Chondrocyte (in vitro differentiated cells): ENCODE measurements around the gene ADRA2C. TPM values are rescaled to one million over a fixed set of nuclear protein-coding genes. Genes with fewer than 3 reads are reported as not detected.

Experiments used
- DNase-seq: peaks from one replicate; pipeline ENCODE4 v3.0.0; 2021; ENCODE audit warnings: mixed read lengths, low spot score
- H3K27ac Mint-ChIP-seq: one replicate; pipeline ENCODE4 v1.8.0; 2021; ENCODE audit warnings: mild to moderate bottlenecking, moderate library complexity, mixed read lengths; ENCODE audit not compliant: unreplicated experiment
- H3K27me3 Mint-ChIP-seq: 2 replicates; pipeline ENCODE4 v1.8.0; 2021; ENCODE audit warnings: low read depth, mixed read lengths
- H3K36me3 Mint-ChIP-seq: 2 replicates; pipeline ENCODE4 v1.8.0; 2021; ENCODE audit warnings: low read depth, mixed read lengths
- H3K4me1 Mint-ChIP-seq: 2 replicates; pipeline ENCODE4 v1.8.0; 2021; ENCODE audit warnings: low read depth, mild to moderate bottlenecking, mixed read lengths
- H3K4me3 Mint-ChIP-seq: one replicate; pipeline ENCODE4 v1.8.0; 2021; ENCODE audit warnings: mild to moderate bottlenecking, moderate library complexity, mixed read lengths; ENCODE audit not compliant: unreplicated experiment
- H3K9me3 Mint-ChIP-seq: 2 replicates; pipeline ENCODE4 v1.8.0; 2021; ENCODE audit warnings: low read depth, mixed read lengths
- CTCF ChIP-seq: fragments of 200-600 bp; sonication (generic); IDR thresholded peaks from 2 replicates; pipeline ENCODE4 v1.5.0; 2021; ENCODE audit warnings: antibody characterized with exemption, mild to moderate bottlenecking, moderate library complexity
- total RNA-seq: library from RNA; stranded (reverse); gene quantifications from 3 replicates; pipeline ENCODE4 v1.2.1, GENCODE V29; 2021

Gene ADRA2C
- total RNA-seq, 1 donor from 2014 or later: 1.6 TPM

- H3K4me1 Mint-ChIP-seq: no peaks in the 10 kb centered on the region
- no peak overlapping the region for H3K27ac Mint-ChIP-seq
- TF ChIP-seq CTCF: no peak
- no peak for DNase-seq
- no peaks in the 10 kb centered on the region for H3K36me3 Mint-ChIP-seq
- H3K27me3 Mint-ChIP-seq: peaks cover 55% of the 10 kb centered on the region
- no peak overlapping the region for H3K4me3 Mint-ChIP-seq
- H3K9me3 Mint-ChIP-seq: no peaks in the 10 kb centered on the region
Measured at GRCh38 chr4:3752022-3752421, 14.2 kb upstream of the ADRA2C start.

GRCh38 chr4:3753726-3754412 is 12.3 kb upstream of the ADRA2C start:
- no peaks in the 10 kb centered on the region for H3K36me3 Mint-ChIP-seq
- no peaks in the 10 kb centered on the region for H3K9me3 Mint-ChIP-seq
- no peak for DNase-seq
- no peak for TF ChIP-seq CTCF
- H3K4me3 Mint-ChIP-seq: no peak overlapping the region
- H3K27me3 Mint-ChIP-seq: peaks cover 36% of the 10 kb centered on the region
- H3K27ac Mint-ChIP-seq: no peak overlapping the region
- no peaks in the 10 kb centered on the region for H3K4me1 Mint-ChIP-seq

GRCh38 chr4:3756343-3757059 is 9.7 kb upstream of the ADRA2C start:
- no peak for TF ChIP-seq CTCF
- Mint-ChIP-seq H3K27me3 (peaks cover 25% of the 10 kb centered on the region), H3K36me3 (no peaks in the 10 kb centered on the region), H3K9me3 (no peaks in the 10 kb centered on the region), H3K27ac (no peak overlapping the region), H3K4me1 (no peaks in the 10 kb centered on the region), H3K4me3 (no peak overlapping the region)
- no peak for DNase-seq

GRCh38 chr4:3759236-3759635 is 6.9 kb upstream of the ADRA2C start:
- no peak overlapping the region for H3K4me3 Mint-ChIP-seq
- H3K36me3 Mint-ChIP-seq: no peaks in the 10 kb centered on the region
- no peak for TF ChIP-seq CTCF
- H3K9me3 Mint-ChIP-seq: no peaks in the 10 kb centered on the region
- H3K27ac Mint-ChIP-seq: no peak overlapping the region
- DNase-seq: no peak
- no peaks in the 10 kb centered on the region for H3K4me1 Mint-ChIP-seq
- peaks cover 23% of the 10 kb centered on the region for H3K27me3 Mint-ChIP-seq

DNA sequence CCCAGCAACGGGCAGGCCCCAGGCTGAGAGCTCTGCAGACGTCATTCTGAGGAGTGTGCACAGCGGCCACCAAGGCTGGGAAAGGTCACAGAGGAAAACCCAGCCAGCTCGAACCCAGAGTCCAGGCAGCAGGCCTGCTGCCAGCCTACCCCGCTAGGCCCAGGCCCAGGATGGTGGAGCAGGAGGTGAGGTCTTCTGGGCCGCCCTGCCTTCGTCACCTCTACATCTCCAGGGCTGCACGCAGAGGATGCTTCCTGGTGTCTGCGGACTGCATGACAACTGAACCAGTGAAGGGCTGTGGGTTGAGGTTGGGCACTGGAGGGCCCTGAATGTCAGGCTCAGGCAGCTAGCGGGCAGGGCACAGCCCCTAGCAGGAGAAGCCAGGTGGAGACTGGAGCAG is 5.8 kb upstream of the ADRA2C start:
- no peak for DNase-seq
- Mint-ChIP-seq H3K36me3 (no peaks in the 10 kb centered on the region), H3K9me3 (no peaks in the 10 kb centered on the region), H3K4me3 (no peak overlapping the region), H3K27me3 (peaks cover 13% of the 10 kb centered on the region), H3K27ac (no peak overlapping the region), H3K4me1 (no peaks in the 10 kb centered on the region)
- TF ChIP-seq CTCF: no peak
